Measurements from ENCODE around the gene STK10. TPM values are rescaled to one million over a fixed set of nuclear protein-coding genes. Genes with fewer than 3 reads are reported as not detected.

Gene STK10
- total RNA-seq, 1 donor from 2014 or later, result 32.3 TPM

DNA sequence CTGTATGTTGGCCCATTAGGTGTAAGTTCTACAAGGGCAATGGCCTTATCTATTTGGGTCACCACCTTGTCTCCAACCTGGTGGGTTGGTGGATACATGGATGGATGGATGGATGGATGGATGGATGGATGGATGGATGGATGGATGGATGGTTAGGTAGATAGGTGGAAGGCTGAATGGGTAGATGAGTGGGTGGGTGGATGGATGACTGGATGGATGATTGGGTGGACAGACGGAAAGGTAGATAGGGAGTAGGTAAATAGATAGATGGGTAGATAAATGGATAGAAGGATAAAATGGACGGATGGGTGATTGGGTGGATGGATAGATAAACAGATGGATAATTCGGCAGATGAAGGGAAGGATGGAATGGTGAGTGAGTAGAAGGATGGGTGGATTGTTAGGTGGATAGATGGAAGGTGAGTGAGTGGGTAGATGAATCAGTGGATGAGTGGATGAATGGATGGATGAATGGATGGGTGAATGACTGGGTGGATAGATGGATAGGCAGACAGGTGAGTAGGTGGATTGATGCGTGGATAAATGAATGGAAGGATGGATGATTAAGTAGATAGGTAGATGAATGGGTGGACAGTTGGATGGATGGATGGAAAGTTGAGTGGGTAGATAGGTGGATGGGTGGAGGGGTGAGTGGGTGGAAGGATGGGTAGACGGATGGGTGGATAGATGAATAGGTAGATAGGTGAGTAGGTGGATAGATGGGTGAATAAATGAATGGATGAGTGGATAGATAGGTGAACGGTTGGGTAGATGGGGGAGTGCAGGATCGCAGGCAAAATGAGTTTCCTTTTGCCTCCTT is 98.5 kb downstream of the STK10 start:
- DNase-seq (ENCODE audit: low read depth, low spot score), result no peak
- H3K4me1 Mint-ChIP-seq, result no peaks in the 10 kb centered on the region
- no peak overlapping the region for H3K4me3 Mint-ChIP-seq
- peaks cover 3% of the 10 kb centered on the region for H3K9me3 Mint-ChIP-seq
- H3K27ac Mint-ChIP-seq (ENCODE audit: unreplicated experiment), result no peak overlapping the region
- H3K27me3 Mint-ChIP-seq (ENCODE audit: low read depth), result no peaks in the 10 kb centered on the region
- H3K36me3 Mint-ChIP-seq (ENCODE audit: low read depth), result peaks cover 9% of the 10 kb centered on the region
- TF ChIP-seq CTCF (conservative IDR thresholded peaks at IDR 0.05), result no peak

DNA sequence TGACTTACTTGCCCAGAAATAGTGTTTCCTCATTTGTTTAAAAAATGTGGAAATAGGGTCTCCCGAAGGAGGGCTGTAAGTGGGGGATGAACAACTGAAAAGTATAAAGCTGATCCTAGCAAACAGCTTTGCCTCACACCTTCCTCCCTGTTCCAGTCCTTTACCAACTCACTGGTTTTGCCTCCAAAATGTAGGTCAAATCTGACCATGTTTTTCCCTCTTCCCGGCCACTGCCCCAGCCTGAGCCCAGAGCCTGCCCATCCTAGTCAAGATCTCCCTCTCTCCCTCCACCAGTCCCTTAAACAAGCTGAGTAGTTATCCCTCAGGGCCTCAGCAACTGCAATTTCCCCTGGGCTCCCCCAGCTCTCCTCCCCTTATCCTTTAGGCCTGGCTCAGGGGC is 99.2 kb downstream of the STK10 start:
- Mint-ChIP-seq H3K9me3 (peaks cover 3% of the 10 kb centered on the region), H3K4me3 (no peak overlapping the region), H3K27ac (ENCODE audit: unreplicated experiment) (no peak overlapping the region), H3K36me3 (ENCODE audit: low read depth) (peaks cover 9% of the 10 kb centered on the region), H3K4me1 (no peaks in the 10 kb centered on the region), H3K27me3 (ENCODE audit: low read depth) (no peaks in the 10 kb centered on the region)
- no peak for TF ChIP-seq CTCF (conservative IDR thresholded peaks at IDR 0.05)
- no peak for DNase-seq (ENCODE audit: low read depth, low spot score)

DNA sequence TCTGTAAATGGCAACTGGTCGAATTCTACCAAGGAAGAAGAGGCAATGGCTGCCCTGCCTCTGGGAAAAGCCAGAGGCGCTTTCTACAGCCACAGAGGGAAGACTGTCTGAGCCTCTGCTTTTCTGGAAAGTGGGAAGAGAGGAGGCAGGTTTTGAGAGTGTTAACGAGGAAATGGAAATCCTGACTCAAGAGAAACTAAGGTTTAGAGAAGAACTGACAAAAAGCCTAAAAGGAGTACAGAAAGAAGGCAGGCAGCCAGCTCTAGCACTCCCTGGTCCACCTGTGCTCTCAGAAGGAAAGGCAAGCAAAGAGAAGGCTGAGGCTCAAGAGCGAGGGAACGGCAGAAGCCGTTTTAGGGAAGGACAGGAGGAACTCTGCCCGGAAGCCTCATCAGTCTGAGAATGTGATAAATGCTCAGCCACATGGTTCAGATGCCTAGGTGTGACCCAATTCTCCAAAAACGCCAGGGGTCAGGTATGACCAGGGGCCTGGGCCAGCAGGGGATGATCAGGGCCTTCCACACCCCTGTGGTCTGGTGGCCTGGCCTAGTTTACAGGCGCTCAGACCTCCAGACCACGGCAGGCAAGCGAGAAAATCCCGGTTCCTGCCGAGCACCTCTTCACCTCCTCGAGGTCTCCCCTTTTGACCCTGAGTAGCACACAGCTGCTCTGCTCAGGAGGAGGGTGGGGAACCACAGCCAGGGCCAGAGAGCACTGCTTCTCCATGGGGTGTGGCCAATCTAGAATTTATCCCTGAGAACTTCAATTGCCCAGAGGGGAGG is 101.6 kb downstream of the STK10 start:
- H3K27ac Mint-ChIP-seq (ENCODE audit: unreplicated experiment), result no peak overlapping the region
- no peaks in the 10 kb centered on the region for H3K4me1 Mint-ChIP-seq
- H3K9me3 Mint-ChIP-seq, result peaks cover 3% of the 10 kb centered on the region
- TF ChIP-seq CTCF (conservative IDR thresholded peaks at IDR 0.05), result no peak
- H3K36me3 Mint-ChIP-seq (ENCODE audit: low read depth), result peaks cover 11% of the 10 kb centered on the region
- no peak for DNase-seq (ENCODE audit: low read depth, low spot score)
- H3K4me3 Mint-ChIP-seq, result no peak overlapping the region
- H3K27me3 Mint-ChIP-seq (ENCODE audit: low read depth), result no peaks in the 10 kb centered on the region

DNA sequence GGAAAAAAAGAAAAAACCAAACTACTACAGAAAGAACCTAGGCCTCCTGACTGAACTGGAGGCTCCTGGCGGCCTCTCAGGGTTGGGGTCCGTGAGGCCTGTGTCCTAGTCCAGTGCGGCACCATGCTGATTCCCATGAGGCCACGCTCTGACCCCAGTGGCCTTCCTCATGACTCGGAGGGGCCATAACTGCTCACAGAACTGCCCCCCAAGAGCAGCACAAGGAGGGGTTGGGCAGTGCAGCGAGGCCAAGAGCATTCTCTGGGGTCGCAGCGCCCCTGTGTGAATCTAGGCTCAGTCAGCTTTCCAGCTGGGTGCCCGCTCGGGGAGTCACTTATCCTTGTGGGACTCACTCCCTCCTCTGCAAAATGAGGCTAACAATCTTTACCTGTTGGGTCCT is 102.3 kb downstream of the STK10 start:
- Mint-ChIP-seq H3K4me3 (no peak overlapping the region), H3K27me3 (ENCODE audit: low read depth) (no peaks in the 10 kb centered on the region), H3K4me1 (no peaks in the 10 kb centered on the region), H3K27ac (ENCODE audit: unreplicated experiment) (no peak overlapping the region), H3K9me3 (peaks cover 3% of the 10 kb centered on the region), H3K36me3 (ENCODE audit: low read depth) (peaks cover 11% of the 10 kb centered on the region)
- no peak for TF ChIP-seq CTCF (conservative IDR thresholded peaks at IDR 0.05)
- DNase-seq (ENCODE audit: low read depth, low spot score), result no peak

GRCh38 chr5:172082180-172082579 is 105.8 kb downstream of the STK10 start:
- no peak for DNase-seq (ENCODE audit: low read depth, low spot score)
- no peak overlapping the region for H3K27ac Mint-ChIP-seq (ENCODE audit: unreplicated experiment)
- H3K36me3 Mint-ChIP-seq (ENCODE audit: low read depth), result peaks cover 4% of the 10 kb centered on the region
- no peak overlapping the region for H3K4me3 Mint-ChIP-seq
- TF ChIP-seq CTCF (conservative IDR thresholded peaks at IDR 0.05), result no peak
- H3K27me3 Mint-ChIP-seq (ENCODE audit: low read depth), result no peaks in the 10 kb centered on the region
- peaks cover 6% of the 10 kb centered on the region for H3K4me1 Mint-ChIP-seq
- H3K9me3 Mint-ChIP-seq, result no peaks in the 10 kb centered on the region

All from neural crest cell (in vitro differentiated cells).